Stimulated activated CD8-positive, alpha-beta memory T cell treated with anti-CD3 and anti-CD28 coated beads, Interleukin-4, amount 100 ng/mL, for 48 hours (primary cell): Measurements from ENCODE around the gene HAX1.
"Not testable (repeated sequence)": the region's sequence is repeated elsewhere in the genome, so short reads cannot be mapped to it uniquely, and the experiment has no call there.

Experiments used
- DNase-seq: peaks from one replicate; pipeline ENCODE4 v3.0.0-alpha.2; 2020

Gene HAX1

GRCh38 chr1:154272217-154272998 lies at the start of gene HAX1:
Gene HAX1, plus strand, starts transcription at chr1:154272629. Its CDS starts 95 bp downstream, at chr1:154272724.
- peak; percentile 99 for DNase-seq

GRCh38 chr1:154222918-154223317 lies 49.5 kb upstream of the HAX1 start:
- no peak for DNase-seq

- DNase-seq = no peak
These were observed 48.8 kb upstream of the HAX1 start for GRCh38 chr1:154223621-154224020.

- DNase-seq = no peak
These were observed 47.1 kb upstream of the HAX1 start for GRCh38 chr1:154225370-154225769.

- DNase-seq = not testable (repeated sequence)
These were observed 41.3 kb upstream of the HAX1 start for GRCh38 chr1:154231112-154231511.

- not testable (repeated sequence) for DNase-seq
These were observed 39.3 kb upstream of the HAX1 start for GRCh38 chr1:154233127-154233526.

GRCh38 chr1:154236855-154237254 lies 35.6 kb upstream of the HAX1 start:
- no peak for DNase-seq

GRCh38 chr1:154237435-154237834 lies 35.0 kb upstream of the HAX1 start:
- no peak for DNase-seq

GRCh38 chr1:154237880-154238506 lies 34.4 kb upstream of the HAX1 start:
- DNase-seq = no peak

- no peak for DNase-seq
These were observed 32.9 kb upstream of the HAX1 start for GRCh38 chr1:154239491-154239890.

GRCh38 chr1:154240294-154240833 lies 32.1 kb upstream of the HAX1 start:
- no peak for DNase-seq

- no peak for DNase-seq
These were observed 30.6 kb upstream of the HAX1 start for GRCh38 chr1:154241703-154242351.

GRCh38 chr1:154253671-154254070 lies 18.8 kb upstream of the HAX1 start:
- no peak for DNase-seq

GRCh38 chr1:154256686-154257085 lies 15.7 kb upstream of the HAX1 start:
- DNase-seq = no peak

GRCh38 chr1:154258784-154259183 lies 13.6 kb upstream of the HAX1 start:
- no peak for DNase-seq

- no peak for DNase-seq
These were observed 12.3 kb upstream of the HAX1 start for GRCh38 chr1:154260127-154260526.

- DNase-seq = no peak
These were observed 8.7 kb upstream of the HAX1 start for GRCh38 chr1:154263465-154264332.

- DNase-seq = no peak
These were observed 8.0 kb upstream of the HAX1 start for GRCh38 chr1:154264454-154264853.

GRCh38 chr1:154265586-154265985 lies 6.8 kb upstream of the HAX1 start:
- no peak for DNase-seq

GRCh38 chr1:154270833-154271232 lies 1.6 kb upstream of the HAX1 start:
- no peak for DNase-seq

GRCh38 chr1:154272999-154273563 lies 652 bp downstream of the HAX1 start:
- no peak for DNase-seq

GRCh38 chr1:154276797-154277196 lies 4.4 kb downstream of the HAX1 start:
- DNase-seq = peak; percentile 52
